A673 (cell line): ENCODE data around the gene PPP2R5A. TPM values are rescaled to one million over a fixed set of nuclear protein-coding genes. Genes with fewer than 3 reads are reported as not detected.

Experiments
- BruUV-seq: library from RNA; stranded (reverse); fragments of 400-500 nt; replicated peaks from 2 replicates; lab custom pipeline; 2021; lab: Mats Ljungman, UMichigan
- CTCF ChIA-PET: fragments of 300-600 bp; sonication (Branson Sonifier 250); formaldehyde crosslinking; loops from one replicate; lab custom pipeline; 2022; ENCODE audit warnings: antibody characterized with exemption; lab: Charles Lee
- POLR2A ChIA-PET: fragments of 300-600 bp; sonication (Branson Sonifier 250); formaldehyde crosslinking; loops from one replicate; lab custom pipeline; 2022; ENCODE audit warnings: antibody characterized with exemption; ENCODE audit not compliant: low non-redundant PET; lab: Charles Lee
- DNase-seq: peaks from one replicate; pipeline ENCODE4 v3.0.0-alpha.2; 2015; ENCODE audit warnings: low spot score
- H3K27ac ChIP-seq: fragments of 200-600 bp; sonication (generic); 2 replicates; pipeline ENCODE4 v1.5.1; 2016; ENCODE audit warnings: mixed run types, low read depth, mild to moderate bottlenecking, mixed read lengths, antibody characterized with exemption, low read length; ENCODE audit not compliant: poor library complexity, severe bottlenecking
- H3K27me3 ChIP-seq: fragments of 200-600 bp; sonication (generic); replicated peaks from 2 replicates; pipeline ENCODE4 v1.6.1; 2017; ENCODE audit warnings: mixed run types, low read depth, mild to moderate bottlenecking, mixed read lengths, antibody characterized with exemption, low read length; ENCODE audit not compliant: insufficient read depth, poor library complexity
- H3K36me3 ChIP-seq: fragments of 200-600 bp; sonication (generic); 2 replicates; pipeline ENCODE4 v1.6.1; 2016; ENCODE audit warnings: mixed run types, mild to moderate bottlenecking, mixed read lengths, antibody characterized with exemption, low read length; ENCODE audit not compliant: insufficient read depth, poor library complexity, severe bottlenecking
- H3K4me1 ChIP-seq: fragments of 200-600 bp; sonication (generic); 2 replicates; pipeline ENCODE4 v1.6.1; 2017; ENCODE audit warnings: mixed run types, mild to moderate bottlenecking, mixed read lengths, antibody characterized with exemption, low read length; ENCODE audit not compliant: insufficient read depth, poor library complexity, severe bottlenecking
- H3K4me3 ChIP-seq: fragments of 200-600 bp; sonication (generic); 2 replicates; pipeline ENCODE4 v1.5.1; 2016; ENCODE audit warnings: low read depth, mixed run types, mild to moderate bottlenecking, mixed read lengths, low read length; ENCODE audit not compliant: poor library complexity, severe bottlenecking
- H3K9me3 ChIP-seq: fragments of 200-600 bp; sonication (generic); 2 replicates; pipeline ENCODE4 v1.6.1; 2016; ENCODE audit warnings: mixed run types, low read depth, mild to moderate bottlenecking, mixed read lengths, antibody characterized with exemption, low read length; ENCODE audit not compliant: poor library complexity, severe bottlenecking
- CTCF ChIP-seq: fragments of 300-800, 200-600 bp; sonication (generic); conservative IDR thresholded peaks from 2 replicates; pipeline ENCODE4 v1.5.1; 2017; ENCODE audit warnings: low read depth, mild to moderate bottlenecking, antibody characterized with exemption, low read length, moderate library complexity, mixed read lengths
- EZH2 ChIP-seq: fragments of 200-600 bp; sonication (generic); IDR thresholded peaks from 2 replicates; pipeline ENCODE4 v1.6.1; 2017; ENCODE audit warnings: borderline replicate concordance, low read depth, mild to moderate bottlenecking, mixed read lengths, antibody characterized with exemption, low read length; ENCODE audit not compliant: poor library complexity, severe bottlenecking
- intact Hi-C: fragments of 100-400 bp; cut with micrococcal nuclease; formaldehyde crosslinking; loops from one replicate; pipeline ENCODE4 v1.10.0; 2022; ENCODE audit not compliant: unreplicated experiment
- total RNA-seq: library from RNA; stranded (reverse); gene quantifications from 2 replicates; pipeline ENCODE4 v1.2.3, GENCODE V29; 2021

Gene PPP2R5A
- total RNA-seq, 1 experiment from 2014 or later, result 13.9 TPM

DNA sequence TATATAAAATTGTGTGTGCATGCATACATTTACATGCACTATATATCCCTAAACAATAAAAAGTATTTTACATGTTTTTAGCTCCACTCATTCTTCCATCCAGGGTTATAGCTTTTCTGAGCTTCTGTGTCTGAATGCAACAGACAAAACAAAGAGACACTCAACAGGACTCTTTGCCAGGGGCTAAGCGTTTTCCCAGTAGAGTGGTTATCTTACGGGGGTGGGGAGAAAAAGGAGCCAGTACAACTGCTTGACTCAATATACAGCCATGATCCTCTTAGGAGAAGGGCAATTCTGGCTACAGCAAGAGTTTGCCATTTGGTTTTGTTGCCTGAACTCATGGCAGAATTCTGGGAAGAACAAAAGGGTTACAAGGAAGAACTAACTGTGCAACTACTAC, 14.6 kb upstream of the PPP2R5A start:
- Histone ChIP-seq H3K4me3 (no peak overlapping the region), H3K9me3 (no peaks in the 10 kb centered on the region), H3K27me3 (no peaks in the 10 kb centered on the region), H3K27ac (no peak overlapping the region), H3K4me1 (no peaks in the 10 kb centered on the region), H3K36me3 (no peaks in the 10 kb centered on the region)
- no TSS peak for BruUV-seq
- POLR2A ChIA-PET, result no interaction called here
- TF ChIP-seq EZH2 (no peak), CTCF (no peak)
- intact Hi-C loops, result no loop called here
- CTCF ChIA-PET, result no interaction called here
- no peak for DNase-seq

DNA sequence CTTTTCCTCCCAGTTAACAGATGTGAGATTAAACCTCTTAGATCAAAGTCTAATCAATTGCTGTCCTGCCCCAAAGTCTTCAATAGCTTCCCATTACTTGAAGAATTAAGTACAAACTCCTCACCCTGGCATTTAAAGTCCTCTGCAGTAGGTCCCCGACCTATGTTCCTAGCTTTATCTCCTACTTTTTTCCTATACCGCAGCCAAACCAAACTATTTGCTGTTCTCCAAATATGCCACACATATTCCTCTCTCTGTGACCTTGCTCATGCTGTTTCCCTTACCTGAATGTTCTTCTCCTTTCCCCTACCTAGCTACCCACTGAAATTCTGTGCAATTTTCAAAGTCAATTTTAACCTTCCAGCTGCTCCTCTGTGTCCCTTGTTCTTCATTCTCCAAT, 14.0 kb upstream of the PPP2R5A start:
- CTCF ChIA-PET, result no interaction called here
- TF ChIP-seq CTCF (no peak), EZH2 (no peak)

DNA sequence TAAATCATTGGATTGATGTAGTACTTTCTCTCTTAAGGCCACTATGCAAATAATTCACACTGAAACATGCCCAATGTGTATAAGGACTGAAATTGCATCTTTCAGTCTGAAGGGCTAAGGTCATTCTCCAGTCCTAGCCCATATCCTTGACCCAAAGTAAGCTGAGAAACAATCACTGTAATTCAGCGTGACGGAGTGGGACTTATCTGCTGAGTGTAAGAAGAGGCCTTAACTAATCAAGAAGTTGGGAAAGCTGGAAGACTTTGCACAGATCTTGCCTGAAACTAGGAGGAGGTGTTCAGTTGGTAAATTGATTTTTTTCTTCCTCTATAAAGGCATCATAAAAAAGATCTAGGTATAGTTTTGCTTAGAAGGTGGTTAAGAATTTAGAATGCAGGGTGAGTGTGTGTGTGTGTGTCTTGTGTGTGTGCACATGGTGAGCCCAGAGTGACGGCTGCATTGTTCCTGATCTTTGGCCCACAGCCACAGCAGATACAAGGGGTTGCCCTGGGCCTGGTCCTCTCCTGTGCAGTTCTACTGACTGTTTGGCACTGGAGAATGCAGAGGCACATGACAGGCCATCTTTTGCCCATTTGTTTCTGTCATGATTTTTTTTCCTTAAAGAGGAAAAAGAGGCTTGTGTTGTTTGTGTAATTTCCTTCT, 13.3 kb upstream of the PPP2R5A start:
- no TSS peak for BruUV-seq
- H3K36me3 ChIP-seq, result no peaks in the 10 kb centered on the region
- no peak for DNase-seq
- H3K27ac ChIP-seq, result no peak overlapping the region
- no peaks in the 10 kb centered on the region for H3K27me3 ChIP-seq
- ChIA-PET POLR2A (no interaction called here), CTCF (no interaction called here)
- TF ChIP-seq EZH2 (no peak), CTCF (no peak)
- H3K9me3 ChIP-seq, result no peaks in the 10 kb centered on the region
- intact Hi-C loops, result no loop called here
- H3K4me1 ChIP-seq, result no peaks in the 10 kb centered on the region
- no peak overlapping the region for H3K4me3 ChIP-seq

More for the DNA sequence above, 14.0 kb upstream of the PPP2R5A start:
- Histone ChIP-seq H3K36me3 (no peaks in the 10 kb centered on the region), H3K4me1 (no peaks in the 10 kb centered on the region), H3K27ac (no peak overlapping the region), H3K27me3 (no peaks in the 10 kb centered on the region), H3K9me3 (no peaks in the 10 kb centered on the region), H3K4me3 (no peak overlapping the region)
- no peak for DNase-seq
- intact Hi-C loops, result no loop called here
- POLR2A ChIA-PET, result no interaction called here
- no TSS peak for BruUV-seq
